B cell (primary cell): ENCODE results near the gene NELFE. TPM values are rescaled to one million over a fixed set of nuclear protein-coding genes. Genes with fewer than 3 reads are reported as not detected.

Experiments used
- ATAC-seq: fragments of 200-7000 bp; cut with Tn5 transposase; one replicate; pipeline ENCODE4 v1.10.0; 2021; ENCODE audit warnings: low read depth, mild to moderate bottlenecking, moderate number of reproducible peaks, moderate library complexity
- CTCF ChIA-PET: fragments of 350-600 bp; sonication (Branson Sonifier 250); formaldehyde crosslinking; loops from one replicate; lab custom pipeline; 2021; ENCODE audit warnings: antibody characterized with exemption, inconsistent platforms; lab: Charles Lee
- POLR2A ChIA-PET: fragments of 350-600 bp; sonication (Branson Sonifier 250); formaldehyde crosslinking; loops from one replicate; lab custom pipeline; 2021; ENCODE audit warnings: antibody characterized with exemption; lab: Charles Lee
- DNase-seq: peaks from one replicate; pipeline ENCODE4 v3.0.0; 2013
- H2AFZ ChIP-seq: 2 replicates; pipeline ENCODE4 v1.6.1; 2012; ENCODE audit warnings: mild to moderate bottlenecking, low read depth, low read length; ENCODE audit not compliant: insufficient read depth, poor library complexity, severe bottlenecking
- H3K27ac ChIP-seq, 2 donors: 1 replicate in 1 of 2; 2 replicates in 1 of 2; pipeline ENCODE4 v1.5.1; 2012 to 2013; ENCODE audit warnings: low read length in 2 of 2, mild to moderate bottlenecking in 2 of 2, moderate library complexity in 1 of 2
- H3K27me3 ChIP-seq, 4 experiments: fragments of 200-600 bp in 1 of 4; sonication (generic) in 1 of 4; replicated peaks in 1 of 4; 1 replicate in 2 of 4; 2 replicates in 2 of 4; pipeline versions ENCODE4 v1.6.1 to v1.7.0; 2013 to 2016; ENCODE audit warnings: low read length in 3 of 4, mild to moderate bottlenecking in 2 of 4, mixed read lengths in 1 of 4, moderate library complexity in 1 of 4; ENCODE audit not compliant: insufficient read depth in 4 of 4, control insufficient read depth in 3 of 4; ENCODE audit errors: control extremely low read depth in 1 of 4
- H3K36me3 ChIP-seq, 2 experiments: replicated peaks in 1 of 2; 1 replicate in 1 of 2; 2 replicates in 1 of 2; pipeline versions ENCODE4 v1.6.1 to v1.7.1; 2013; ENCODE audit warnings: low read length in 1 of 2; ENCODE audit not compliant: insufficient read depth in 2 of 2, control insufficient read depth in 1 of 2; ENCODE audit errors: control extremely low read depth in 1 of 2, extremely low read depth in 1 of 2
- H3K4me1 ChIP-seq, 2 donors: fragments of 200-600 bp in 1 of 2; sonication (generic) in 1 of 2; 1 replicate in 1 of 2; 2 replicates in 1 of 2; pipeline versions ENCODE4 v1.5.1 to v1.6.1; 2013 to 2017; ENCODE audit warnings: low read length in 2 of 2; ENCODE audit not compliant: control insufficient read depth in 2 of 2, insufficient read depth in 2 of 2
- H3K4me2 ChIP-seq: replicated peaks from 2 replicates; pipeline ENCODE3; 2012; ENCODE audit warnings: mild to moderate bottlenecking, low read depth, low read length; ENCODE audit not compliant: poor library complexity, severe bottlenecking
- H3K4me3 ChIP-seq, 5 experiments: fragments of 200-600 bp in 1 of 5; sonication (generic) in 1 of 5; 1 replicate in 3 of 5; 2 replicates in 2 of 5; pipeline versions ENCODE4 v1.5.1 to v1.7.0; 2011 to 2016; ENCODE audit warnings: low read length in 4 of 5, mild to moderate bottlenecking in 4 of 5, low read depth in 2 of 5, control low read depth in 1 of 5, moderate library complexity in 1 of 5; ENCODE audit not compliant: insufficient read depth in 1 of 5; ENCODE audit errors: control extremely low read depth in 1 of 5, extremely low read depth in 1 of 5
- H3K79me2 ChIP-seq: fragments of 200-600 bp; sonication (generic); one replicate; pipeline ENCODE4 v1.6.0; 2016; ENCODE audit warnings: low read length; ENCODE audit not compliant: control insufficient read depth, insufficient read depth
- H3K9ac ChIP-seq: fragments of 200-600 bp; sonication (generic); 2 replicates; pipeline ENCODE4 v1.6.1; 2017; ENCODE audit warnings: mild to moderate bottlenecking, low read length, moderate library complexity
- H3K9me3 ChIP-seq, 3 donors: one replicate each; pipeline versions ENCODE4 v1.6.1 to v1.7.1; 2013; ENCODE audit warnings: low read length in 2 of 3; ENCODE audit not compliant: control insufficient read depth in 2 of 3, insufficient read depth in 1 of 3; ENCODE audit errors: control extremely low read depth in 1 of 3
- H4K20me1 ChIP-seq: 2 replicates; pipeline ENCODE4 v1.6.0; 2012; ENCODE audit warnings: mild to moderate bottlenecking, low read length; ENCODE audit not compliant: insufficient read depth, control insufficient read depth, poor library complexity, severe bottlenecking
- H3K27ac Mint-ChIP-seq: one replicate; pipeline ENCODE4 v1.8.0; 2021; ENCODE audit warnings: mixed read lengths
- H3K27me3 Mint-ChIP-seq: one replicate; pipeline ENCODE4 v1.8.0; 2021; ENCODE audit warnings: mixed read lengths
- H3K4me1 Mint-ChIP-seq: one replicate; pipeline ENCODE4 v1.8.0; 2021; ENCODE audit warnings: mixed read lengths
- H3K4me3 Mint-ChIP-seq: one replicate; pipeline ENCODE4 v1.8.0; 2021; ENCODE audit warnings: mixed read lengths
- H3K9me3 Mint-ChIP-seq: one replicate; pipeline ENCODE4 v1.8.0; 2022; ENCODE audit warnings: mixed read lengths; ENCODE audit not compliant: insufficient read depth
- EZH2 ChIP-seq: IDR thresholded peaks from 2 replicates; pipeline ENCODE4 v1.6.1; 2012; ENCODE audit warnings: borderline replicate concordance, low read depth, mild to moderate bottlenecking, moderate library complexity, low read length; ENCODE audit not compliant: insufficient read depth, poor library complexity, severe bottlenecking
- WGBS: methylation state at CpG from one replicate; pipeline ENCODE4 v1.1.5; 2013; ENCODE audit warnings: missing lambda C conversion rate; ENCODE audit not compliant: insufficient coverage; 5-methylcytosine and 5-hydroxymethylcytosine counted together
- intact Hi-C: fragments of 100-400 bp; cut with micrococcal nuclease; formaldehyde crosslinking; loops from one replicate; pipeline ENCODE4 v1.10.0; 2022
- polyA plus RNA-seq: library from polyadenylated mRNA; depleted of rRNA; stranded (reverse); fragments of >200 nt; gene quantifications from 2 replicates; pipeline ENCODE4 v1.2.3, GENCODE V29; 2012
- total RNA-seq, 2 donors: library from RNA; stranded (reverse); fragments of 120-200 nt in 1 of 2; gene quantifications; 1 replicate in 1 of 2; 2 replicates in 1 of 2; pipeline versions ENCODE4 v1.2.3 to v1.2.4, GENCODE V29; 2013 to 2022
- TF ChIP-seq, protein P1 (sequence below): fragments of 200-600 bp; IDR thresholded peaks from one replicate; pipeline ENCODE4 v1.8.0; 2022; ENCODE audit warnings: antibody characterized with exemption, mild to moderate bottlenecking

The NELFE gene
- total and polyA plus RNA-seq, 2 donors (not counting 1 experiment from before 2014, with no cell fraction given) = 39.0 to 53.7 TPM

- H3K4me2 ChIP-seq = peak overlapping the region; percentile 89
- H3K27ac ChIP-seq = peak overlapping the region; percentile 96 to 100
- H3K4me1 Mint-ChIP-seq = peaks cover 34% of the 10 kb centered on the region
- H3K4me3 ChIP-seq = peak overlapping the region; percentile 35 to 92 (median 80)
- peaks cover 0 to 3% (median 0%) of the 10 kb centered on the region in 3 donors for H3K9me3 ChIP-seq
- peak overlapping the region; percentile 100 for H3K27ac Mint-ChIP-seq
- H3K27me3 ChIP-seq = no peaks in the 10 kb centered on the region
- 13% methylated on average over 19 of the region's 19 CpGs for WGBS
- TF ChIP-seq, protein P1, sequence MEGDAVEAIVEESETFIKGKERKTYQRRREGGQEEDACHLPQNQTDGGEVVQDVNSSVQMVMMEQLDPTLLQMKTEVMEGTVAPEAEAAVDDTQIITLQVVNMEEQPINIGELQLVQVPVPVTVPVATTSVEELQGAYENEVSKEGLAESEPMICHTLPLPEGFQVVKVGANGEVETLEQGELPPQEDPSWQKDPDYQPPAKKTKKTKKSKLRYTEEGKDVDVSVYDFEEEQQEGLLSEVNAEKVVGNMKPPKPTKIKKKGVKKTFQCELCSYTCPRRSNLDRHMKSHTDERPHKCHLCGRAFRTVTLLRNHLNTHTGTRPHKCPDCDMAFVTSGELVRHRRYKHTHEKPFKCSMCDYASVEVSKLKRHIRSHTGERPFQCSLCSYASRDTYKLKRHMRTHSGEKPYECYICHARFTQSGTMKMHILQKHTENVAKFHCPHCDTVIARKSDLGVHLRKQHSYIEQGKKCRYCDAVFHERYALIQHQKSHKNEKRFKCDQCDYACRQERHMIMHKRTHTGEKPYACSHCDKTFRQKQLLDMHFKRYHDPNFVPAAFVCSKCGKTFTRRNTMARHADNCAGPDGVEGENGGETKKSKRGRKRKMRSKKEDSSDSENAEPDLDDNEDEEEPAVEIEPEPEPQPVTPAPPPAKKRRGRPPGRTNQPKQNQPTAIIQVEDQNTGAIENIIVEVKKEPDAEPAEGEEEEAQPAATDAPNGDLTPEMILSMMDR = no peak
- TF ChIP-seq EZH2 = no peak
- no peaks in the 10 kb centered on the region for H4K20me1 ChIP-seq
- peak overlapping the region; percentile 98 for H3K9ac ChIP-seq
- peak overlapping the region; percentile 98 for H3K4me3 Mint-ChIP-seq
- CTCF ChIA-PET = interaction anchor here (1.2 to 1.8 kb wide), 3 partner anchors 14 to 22 kb away, joined by 3 to 10 read pairs (median 6); partner anchors contain the start of genes NELFE and SKIC2
- DNase-seq (no peak), ATAC-seq (no peak)
- POLR2A ChIA-PET = interaction anchor here (1.1 to 3.6 kb wide), 5 partner anchors 14 to 1355 kb away, joined by 3 to 24 read pairs (median 6); partner anchors contain the start of genes ATF6B, DDX39B, MRPS18B and NELFE
- H3K9me3 Mint-ChIP-seq = no peaks in the 10 kb centered on the region
- intact Hi-C loops = loop anchor here (1.0 to 10.0 kb wide), 5 partner anchors 14 to 1908 kb away; partner anchors contain the start of genes CLIC1, HSD17B8, POLR1H and PPP1R11
- peak overlapping the region; percentile 77 for H2AFZ ChIP-seq
- H3K36me3 ChIP-seq = peaks cover 0 to 23% of the 10 kb centered on the region in 2 experiments
- peaks cover 18 to 23% of the 10 kb centered on the region in 2 donors for H3K4me1 ChIP-seq
- H3K27me3 Mint-ChIP-seq = no peaks in the 10 kb centered on the region
- peaks cover 13% of the 10 kb centered on the region for H3K79me2 ChIP-seq
Observed at GRCh38 chr6:31972709-31973350, 14.1 kb upstream of the NELFE start.
